Measurements from ENCODE around the gene TRNT1.

TRNT1 gene

DNA sequence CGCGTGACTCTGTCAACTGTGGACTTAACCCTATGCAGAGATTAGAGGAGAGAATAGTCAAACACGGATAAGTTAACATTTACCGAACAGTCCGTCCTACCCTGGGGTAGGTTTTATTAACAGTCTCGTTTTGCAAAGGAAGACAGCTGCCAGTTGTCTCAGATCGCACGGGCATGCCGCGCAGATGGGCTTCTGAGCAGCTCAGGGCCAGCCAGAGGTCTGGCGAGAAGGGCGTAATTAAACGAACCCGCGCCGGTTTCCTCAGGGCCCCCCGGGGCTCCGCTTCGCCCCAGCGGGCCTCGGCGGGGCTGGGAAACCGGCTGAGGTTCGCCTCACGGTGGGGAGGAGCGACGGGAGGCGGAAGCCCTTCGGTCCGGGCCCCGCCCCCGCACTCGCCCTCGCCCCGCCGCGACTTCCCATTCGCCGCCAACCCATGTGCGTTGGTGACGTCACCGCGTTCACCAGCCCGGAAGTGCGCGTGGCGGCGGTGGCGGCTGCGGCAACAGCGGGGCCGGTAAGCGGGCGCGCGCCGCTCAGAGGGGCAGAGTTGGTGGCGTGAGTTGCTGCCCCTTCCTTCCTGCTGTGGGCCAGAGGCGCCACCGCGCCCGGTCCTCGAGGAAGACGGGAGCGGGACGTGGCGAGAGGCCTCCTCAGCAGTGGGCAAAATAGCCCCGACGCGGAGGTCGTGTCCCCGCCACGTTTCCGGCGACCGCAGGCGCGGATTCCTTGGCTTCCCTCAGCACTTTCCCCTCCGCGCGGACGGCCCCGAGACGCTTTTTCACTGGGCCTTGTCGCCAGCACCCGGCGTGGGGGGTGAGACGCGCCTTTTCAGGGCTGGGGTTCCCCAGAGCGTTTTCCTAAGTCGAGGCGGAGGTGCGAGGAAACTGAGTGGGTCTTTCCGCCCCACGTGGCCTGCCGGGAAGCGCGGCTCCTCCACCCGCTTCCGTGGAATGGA is at the start of gene TRNT1:
TRNT1 (plus strand) TSS at position 464 of the 955 bp plus-strand sequence. CDS start 2,101 bp downstream, outside the sequence.
- FAIRE-seq (no peak), DNase-seq (ENCODE audit: insufficient read length, low spot score) (peak; percentile 78)
- TF ChIP-seq, protein P1, sequence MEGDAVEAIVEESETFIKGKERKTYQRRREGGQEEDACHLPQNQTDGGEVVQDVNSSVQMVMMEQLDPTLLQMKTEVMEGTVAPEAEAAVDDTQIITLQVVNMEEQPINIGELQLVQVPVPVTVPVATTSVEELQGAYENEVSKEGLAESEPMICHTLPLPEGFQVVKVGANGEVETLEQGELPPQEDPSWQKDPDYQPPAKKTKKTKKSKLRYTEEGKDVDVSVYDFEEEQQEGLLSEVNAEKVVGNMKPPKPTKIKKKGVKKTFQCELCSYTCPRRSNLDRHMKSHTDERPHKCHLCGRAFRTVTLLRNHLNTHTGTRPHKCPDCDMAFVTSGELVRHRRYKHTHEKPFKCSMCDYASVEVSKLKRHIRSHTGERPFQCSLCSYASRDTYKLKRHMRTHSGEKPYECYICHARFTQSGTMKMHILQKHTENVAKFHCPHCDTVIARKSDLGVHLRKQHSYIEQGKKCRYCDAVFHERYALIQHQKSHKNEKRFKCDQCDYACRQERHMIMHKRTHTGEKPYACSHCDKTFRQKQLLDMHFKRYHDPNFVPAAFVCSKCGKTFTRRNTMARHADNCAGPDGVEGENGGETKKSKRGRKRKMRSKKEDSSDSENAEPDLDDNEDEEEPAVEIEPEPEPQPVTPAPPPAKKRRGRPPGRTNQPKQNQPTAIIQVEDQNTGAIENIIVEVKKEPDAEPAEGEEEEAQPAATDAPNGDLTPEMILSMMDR (IDR thresholded peaks at IDR 0.05; ENCODE audit: insufficient read depth, missing control alignments): no peak

DNA sequence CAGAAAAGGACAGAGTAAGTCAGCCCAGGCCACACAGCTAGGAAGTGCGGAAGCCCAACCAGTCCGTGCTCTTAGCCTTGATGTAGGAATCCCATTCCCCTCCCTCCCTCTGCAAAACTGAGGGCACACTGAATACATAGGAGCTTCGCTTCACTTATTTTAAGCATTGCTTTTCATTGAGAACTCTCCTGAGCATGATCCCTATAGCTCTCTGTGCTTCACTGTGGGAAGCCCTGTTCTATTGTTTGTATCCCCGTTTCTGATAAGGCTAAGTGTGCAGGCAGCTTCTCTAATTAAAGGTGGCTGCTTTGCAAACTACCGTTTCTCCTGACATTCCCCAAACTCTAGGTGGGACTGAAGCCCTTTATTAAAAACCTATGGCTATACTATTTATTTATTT is 46.4 kb upstream of the TRNT1 start:
- FAIRE-seq (no peak), DNase-seq (ENCODE audit: insufficient read length, low spot score) (no peak)
- TF ChIP-seq, protein P1 (IDR thresholded peaks at IDR 0.05; ENCODE audit: insufficient read depth, missing control alignments): no peak

DNA sequence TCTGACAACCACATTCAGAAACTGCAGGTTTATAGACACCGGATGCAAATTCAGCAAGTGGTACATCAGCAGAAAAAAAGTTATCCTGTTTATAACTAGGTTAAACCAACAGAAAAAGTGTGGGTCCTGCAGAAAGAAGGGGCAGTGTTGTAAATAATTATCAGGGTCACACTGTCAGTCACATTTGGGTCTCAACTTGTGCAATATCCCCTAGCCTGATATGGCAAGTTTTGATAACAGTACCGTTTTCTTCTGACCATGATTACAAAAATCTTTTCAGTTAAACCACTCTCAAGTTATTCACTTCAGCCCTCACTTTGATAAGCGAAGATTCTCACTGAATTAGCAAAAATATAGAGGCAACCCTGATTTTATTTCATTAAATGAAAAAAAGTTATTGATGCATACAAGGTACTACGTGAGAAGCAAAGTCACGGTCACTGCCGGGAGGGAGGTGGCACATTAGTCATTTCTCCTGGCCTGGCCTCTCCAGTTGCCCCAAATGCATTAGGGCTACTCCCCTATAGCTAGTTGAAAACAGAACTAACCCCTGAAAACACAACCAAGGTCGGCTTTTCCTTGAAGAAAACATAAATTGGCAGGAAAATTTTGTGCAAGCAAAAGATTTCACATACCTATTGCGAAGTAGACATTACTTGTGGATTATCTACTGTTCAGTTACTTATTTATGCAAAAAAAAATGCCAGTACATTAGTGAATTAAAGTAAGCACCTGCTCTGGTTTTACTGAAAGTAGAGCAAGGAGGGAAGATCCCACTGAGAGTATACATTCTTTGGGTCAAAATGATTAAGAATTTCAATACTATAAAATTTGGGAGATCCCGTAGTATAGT is 45.1 kb upstream of the TRNT1 start:
- TF ChIP-seq, protein P1 (IDR thresholded peaks at IDR 0.05; ENCODE audit: insufficient read depth, missing control alignments): no peak
- no peak for DNase-seq (ENCODE audit: insufficient read length, low spot score)
- FAIRE-seq: no peak

DNA sequence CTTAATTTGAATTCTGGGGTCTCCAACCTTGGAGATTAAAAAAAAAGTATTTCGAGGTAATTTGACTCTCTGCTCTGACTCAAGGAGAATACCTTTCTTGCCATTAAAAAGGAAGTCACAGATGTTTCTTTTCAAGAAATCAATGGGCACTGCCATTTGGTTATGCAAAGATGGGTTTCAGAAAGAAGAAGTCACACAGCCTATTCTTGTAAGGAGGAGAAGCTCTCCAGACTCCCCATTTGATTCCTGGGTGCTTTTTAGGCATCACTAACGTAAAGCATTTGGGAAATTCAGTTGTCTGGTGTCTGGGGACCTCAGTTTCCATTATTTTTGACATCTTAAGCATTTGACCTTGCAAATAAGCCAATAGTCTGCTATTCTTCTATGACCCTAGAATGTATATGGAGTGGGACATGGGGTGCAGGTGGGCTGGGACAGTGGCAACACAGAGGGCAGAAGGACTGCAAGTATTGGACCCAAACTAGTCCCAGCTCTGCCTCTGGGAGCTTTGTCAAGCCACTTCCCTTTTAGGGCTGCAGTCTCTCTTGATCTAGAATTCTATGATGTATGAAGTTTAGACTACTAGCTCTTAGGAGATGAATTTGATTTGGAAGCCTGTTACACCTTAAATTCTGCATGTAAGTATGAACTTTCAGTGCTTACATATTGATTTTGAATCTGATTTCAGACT is 44.4 kb upstream of the TRNT1 start:
- no peak for DNase-seq (ENCODE audit: insufficient read length, low spot score)
- no peak for FAIRE-seq
- TF ChIP-seq, protein P1 (IDR thresholded peaks at IDR 0.05; ENCODE audit: insufficient read depth, missing control alignments): no peak

DNA sequence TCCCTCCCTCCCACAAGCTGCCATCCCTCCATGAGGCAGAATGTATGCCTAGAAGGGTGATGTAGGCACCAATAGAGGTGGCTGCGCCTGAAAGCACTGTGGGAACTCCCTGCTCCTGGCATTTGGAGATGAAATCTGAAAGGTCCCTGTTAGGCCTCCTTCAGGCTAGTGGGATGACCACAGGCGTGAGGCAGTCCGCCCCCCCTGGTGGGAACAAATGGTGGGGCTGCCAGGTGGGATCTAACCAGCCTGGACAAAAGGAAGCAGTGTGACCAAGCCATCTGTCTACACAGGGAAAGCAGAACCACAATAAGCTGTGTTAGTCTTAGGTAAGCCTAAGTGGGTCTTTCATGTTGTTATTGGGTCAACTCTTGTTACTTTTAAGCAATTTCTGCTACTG is 41.9 kb upstream of the TRNT1 start:
- FAIRE-seq (no peak), DNase-seq (ENCODE audit: insufficient read length, low spot score) (no peak)
- TF ChIP-seq, protein P1 (IDR thresholded peaks at IDR 0.05; ENCODE audit: insufficient read depth, missing control alignments): no peak

DNA sequence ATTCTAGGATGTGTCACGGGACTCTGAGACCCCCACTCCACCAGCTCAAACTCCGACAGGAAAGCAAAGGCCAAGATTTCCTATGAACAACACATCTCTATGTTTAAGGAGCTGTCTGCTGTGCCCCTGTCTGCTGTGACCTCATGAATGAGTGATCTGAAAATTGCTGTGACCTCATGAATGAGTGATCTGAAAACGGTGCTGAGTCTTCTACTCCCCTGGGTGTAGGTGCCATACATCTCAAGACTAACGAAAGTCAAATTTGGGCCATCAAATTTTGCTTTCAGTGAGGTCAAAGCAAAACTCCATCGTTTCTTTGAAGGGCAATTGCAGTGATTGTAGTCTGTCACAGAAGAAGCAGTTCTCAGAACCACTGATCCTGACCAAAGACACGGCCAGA is 41.0 kb upstream of the TRNT1 start:
- TF ChIP-seq, protein P1 (IDR thresholded peaks at IDR 0.05; ENCODE audit: insufficient read depth, missing control alignments): no peak
- DNase-seq (ENCODE audit: insufficient read length, low spot score) (no peak), FAIRE-seq (no peak)

Measured in D721Med (cell line).